H9 (cell line): Measurements from ENCODE around the gene TMEM187. TPM values are rescaled to one million over a fixed set of nuclear protein-coding genes. Genes with fewer than 3 reads are reported as not detected.

ENCODE experiments used
- DNase-seq: peaks from one replicate; pipeline ENCODE4 v3.0.0-alpha.2; 2017
- H2AFZ ChIP-seq: one replicate; pipeline ENCODE4 v1.6.1; 2013; ENCODE audit warnings: mild to moderate bottlenecking, low read length, control low read depth, moderate library complexity
- H2AK5ac ChIP-seq: 2 replicates; pipeline ENCODE4 v1.6.1; 2013; ENCODE audit warnings: low read length, control low read depth, mixed read lengths; ENCODE audit not compliant: insufficient read length
- H2BK120ac ChIP-seq: one replicate; pipeline ENCODE4 v1.6.1; 2013; ENCODE audit warnings: low read depth, mild to moderate bottlenecking, low read length, control low read depth, inconsistent platforms; ENCODE audit not compliant: poor library complexity, severe bottlenecking
- H2BK12ac ChIP-seq: 2 replicates; pipeline ENCODE4 v1.6.1; 2013; ENCODE audit warnings: low read length, control low read depth, mixed read lengths, low read depth; ENCODE audit not compliant: insufficient read length
- H2BK15ac ChIP-seq: 2 replicates; pipeline ENCODE4 v1.6.1; 2013; ENCODE audit warnings: low read depth, low read length, control low read depth
- H2BK20ac ChIP-seq: one replicate; pipeline ENCODE4 v1.6.1; 2013; ENCODE audit warnings: low read depth, mild to moderate bottlenecking, low read length, control low read depth, inconsistent platforms; ENCODE audit not compliant: poor library complexity, severe bottlenecking
- H2BK5ac ChIP-seq: 2 replicates; pipeline ENCODE4 v1.6.1; 2013; ENCODE audit warnings: low read length, control low read depth, mixed read lengths; ENCODE audit not compliant: insufficient read length
- H3K14ac ChIP-seq: 2 replicates; pipeline ENCODE4 v1.6.1; 2013; ENCODE audit warnings: low read length, control low read depth; ENCODE audit not compliant: insufficient read depth
- H3K18ac ChIP-seq: 2 replicates; pipeline ENCODE4 v1.6.1; 2013; ENCODE audit warnings: low read depth, mild to moderate bottlenecking, mixed read lengths, low read length, control low read depth; ENCODE audit not compliant: insufficient read length
- H3K23ac ChIP-seq: 2 replicates; pipeline ENCODE4 v1.6.1; 2013; ENCODE audit warnings: low read length, control low read depth, mixed read lengths, low read depth; ENCODE audit not compliant: insufficient read length
- H3K23me2 ChIP-seq: 2 replicates; pipeline ENCODE4 v1.6.1; 2013; ENCODE audit warnings: low read depth, mild to moderate bottlenecking, mixed read lengths, low read length, control low read depth; ENCODE audit not compliant: insufficient read length, poor library complexity, severe bottlenecking
- H3K27ac ChIP-seq: 2 replicates; pipeline ENCODE4 v1.5.1; 2013; ENCODE audit warnings: low read length, control low read depth, mixed read lengths, low read depth; ENCODE audit not compliant: insufficient read length
- H3K27me3 ChIP-seq: 2 replicates; pipeline ENCODE4 v1.6.1; 2013; ENCODE audit warnings: low read length, control low read depth, inconsistent platforms; ENCODE audit not compliant: insufficient read depth
- H3K4ac ChIP-seq: 2 replicates; pipeline ENCODE4 v1.6.1; 2013; ENCODE audit warnings: low read depth, mild to moderate bottlenecking, control low read depth, inconsistent platforms, low read length, moderate library complexity
- H3K4me1 ChIP-seq: 2 replicates; pipeline ENCODE4 v1.6.1; 2013; ENCODE audit warnings: low read length, control low read depth, inconsistent platforms; ENCODE audit not compliant: insufficient read depth
- H3K4me2 ChIP-seq: 2 replicates; pipeline ENCODE4 v1.6.1; 2013; ENCODE audit warnings: low read length, control low read depth, mixed read lengths; ENCODE audit not compliant: insufficient read length, insufficient read depth
- H3K56ac ChIP-seq: 2 replicates; pipeline ENCODE4 v1.6.1; 2013; ENCODE audit warnings: low read depth, mild to moderate bottlenecking, mixed read lengths, low read length, control low read depth; ENCODE audit not compliant: insufficient read length
- H3K79me1 ChIP-seq: 2 replicates; pipeline ENCODE4 v1.6.1; 2013; ENCODE audit warnings: low read depth, mild to moderate bottlenecking, moderate library complexity, low read length, control low read depth, inconsistent platforms; ENCODE audit not compliant: insufficient read depth, poor library complexity, severe bottlenecking
- H3K79me2 ChIP-seq: 2 replicates; pipeline ENCODE4 v1.6.1; 2013; ENCODE audit warnings: low read length, control low read depth, inconsistent platforms; ENCODE audit not compliant: insufficient read depth
- H3K9ac ChIP-seq: 2 replicates; pipeline ENCODE4 v1.6.1; 2013; ENCODE audit warnings: low read length, control low read depth, mixed read lengths; ENCODE audit not compliant: insufficient read length; ENCODE audit errors: extremely low read depth
- H3K9me3 ChIP-seq: one replicate; pipeline ENCODE4 v1.6.1; 2013; ENCODE audit warnings: low read depth, low read length, inconsistent platforms; ENCODE audit not compliant: control insufficient read depth
- H3T11ph ChIP-seq: one replicate; pipeline ENCODE4 v1.6.1; 2013; ENCODE audit warnings: mild to moderate bottlenecking, low read length, control low read depth, inconsistent platforms
- H4K20me1 ChIP-seq: one replicate; pipeline ENCODE4 v1.6.1; 2013; ENCODE audit not compliant: control insufficient read depth, insufficient read length, insufficient read depth
- H4K5ac ChIP-seq: 2 replicates; pipeline ENCODE4 v1.6.1; 2013; ENCODE audit warnings: low read depth, mild to moderate bottlenecking, mixed read lengths, low read length, control low read depth; ENCODE audit not compliant: insufficient read length
- H4K8ac ChIP-seq: replicated peaks from 2 replicates; pipeline ENCODE4 v1.6.1; 2013; ENCODE audit warnings: low read length, control low read depth, mixed read lengths, low read depth; ENCODE audit not compliant: insufficient read length
- H4K91ac ChIP-seq: 2 replicates; pipeline ENCODE4 v1.6.1; 2013; ENCODE audit warnings: low read depth, mild to moderate bottlenecking, moderate library complexity, mixed read lengths, low read length, control low read depth; ENCODE audit not compliant: insufficient read length
- H3K27ac Mint-ChIP-seq, 3 experiments: 2 replicates in 2 of 3; 3 replicates in 1 of 3; pipeline ENCODE4 v1.8.0; 2020 to 2021; ENCODE audit warnings: mixed read lengths in 3 of 3, mild to moderate bottlenecking in 1 of 3, moderate library complexity in 1 of 3
- H3K27me3 Mint-ChIP-seq: 2 replicates; pipeline ENCODE4 v1.8.0; 2021; ENCODE audit warnings: low read depth, mild to moderate bottlenecking, moderate library complexity, mixed read lengths
- H3K36me3 Mint-ChIP-seq, 3 experiments: 2 replicates in 2 of 3; 3 replicates in 1 of 3; pipeline ENCODE4 v1.8.0; 2020 to 2021; ENCODE audit warnings: low read depth in 3 of 3, mixed read lengths in 3 of 3; ENCODE audit not compliant: insufficient read depth in 1 of 3
- H3K4me1 Mint-ChIP-seq, 2 experiments: 2 replicates each; pipeline ENCODE4 v1.8.0; 2020; ENCODE audit warnings: mixed read lengths in 2 of 2
- H3K4me3 Mint-ChIP-seq, 2 experiments: 2 replicates in 1 of 2; 3 replicates in 1 of 2; pipeline ENCODE4 v1.8.0; 2020 to 2021; ENCODE audit warnings: mild to moderate bottlenecking in 2 of 2, mixed read lengths in 2 of 2, moderate library complexity in 1 of 2
- H3K9me3 Mint-ChIP-seq, 2 experiments: 2 replicates in 1 of 2; 3 replicates in 1 of 2; pipeline ENCODE4 v1.8.0; 2020; ENCODE audit warnings: mild to moderate bottlenecking in 2 of 2, mixed read lengths in 2 of 2, moderate library complexity in 1 of 2
- WGBS: extraction: QIAGEN DNeasy Blood & Tissue Kit; methylation state at CpG from one replicate; pipeline ENCODE4 v1.1.7; 2013; ENCODE audit warnings: missing lambda C conversion rate, low lambda C conversion rate, mixed read lengths; ENCODE audit not compliant: insufficient read length; ENCODE audit errors: extremely low coverage; 5-methylcytosine and 5-hydroxymethylcytosine counted together
- total RNA-seq: library from RNA; stranded (reverse); gene quantifications from 2 replicates; pipeline ENCODE4 v1.2.1, GENCODE V29; 2021
- TF ChIP-seq, protein P1 (sequence below): fragments of 200-600 bp; sonication (generic); conservative IDR thresholded peaks from 3 replicates; pipeline ENCODE4 v1.8.0; 2021; ENCODE audit warnings: antibody characterized with exemption, mild to moderate bottlenecking

The TMEM187 gene
- total RNA-seq, 1 experiment from 2014 or later, result 2.7 TPM

GRCh38 chrX:153957224-153957623 is 15.3 kb upstream of the TMEM187 start:
- H2AFZ ChIP-seq, result no peak overlapping the region
- H3K4me1 Mint-ChIP-seq, result peaks cover 0 to 6% of the 10 kb centered on the region in 2 experiments; a peak in 1 of 4 replicates
- no peak overlapping the region for H3K4ac ChIP-seq
- no peak overlapping the region for H4K91ac ChIP-seq
- H3K14ac ChIP-seq, result no peak overlapping the region
- H3K56ac ChIP-seq, result no peak overlapping the region
- H3K79me1 ChIP-seq, result no peaks in the 10 kb centered on the region
- no peak overlapping the region for H2BK12ac ChIP-seq
- no peaks in the 10 kb centered on the region for H4K20me1 ChIP-seq
- TF ChIP-seq, protein P1, sequence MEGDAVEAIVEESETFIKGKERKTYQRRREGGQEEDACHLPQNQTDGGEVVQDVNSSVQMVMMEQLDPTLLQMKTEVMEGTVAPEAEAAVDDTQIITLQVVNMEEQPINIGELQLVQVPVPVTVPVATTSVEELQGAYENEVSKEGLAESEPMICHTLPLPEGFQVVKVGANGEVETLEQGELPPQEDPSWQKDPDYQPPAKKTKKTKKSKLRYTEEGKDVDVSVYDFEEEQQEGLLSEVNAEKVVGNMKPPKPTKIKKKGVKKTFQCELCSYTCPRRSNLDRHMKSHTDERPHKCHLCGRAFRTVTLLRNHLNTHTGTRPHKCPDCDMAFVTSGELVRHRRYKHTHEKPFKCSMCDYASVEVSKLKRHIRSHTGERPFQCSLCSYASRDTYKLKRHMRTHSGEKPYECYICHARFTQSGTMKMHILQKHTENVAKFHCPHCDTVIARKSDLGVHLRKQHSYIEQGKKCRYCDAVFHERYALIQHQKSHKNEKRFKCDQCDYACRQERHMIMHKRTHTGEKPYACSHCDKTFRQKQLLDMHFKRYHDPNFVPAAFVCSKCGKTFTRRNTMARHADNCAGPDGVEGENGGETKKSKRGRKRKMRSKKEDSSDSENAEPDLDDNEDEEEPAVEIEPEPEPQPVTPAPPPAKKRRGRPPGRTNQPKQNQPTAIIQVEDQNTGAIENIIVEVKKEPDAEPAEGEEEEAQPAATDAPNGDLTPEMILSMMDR, result no peak
- H3K4me1 ChIP-seq, result no peaks in the 10 kb centered on the region
- no peak overlapping the region for H3K18ac ChIP-seq
- H2AK5ac ChIP-seq, result no peak overlapping the region
- no peaks in the 10 kb centered on the region for H3K27me3 ChIP-seq
- peak overlapping the region in 1 of 3 experiments; percentile 22; a peak in 1 of 7 replicates for H3K27ac Mint-ChIP-seq
- no peak overlapping the region for H2BK20ac ChIP-seq
- no peak overlapping the region for H3K9ac ChIP-seq
- no peak overlapping the region for H4K5ac ChIP-seq
- H3K9me3 Mint-ChIP-seq, result no peaks in the 10 kb centered on the region; a peak in 1 of 5 replicates
- no peak overlapping the region for H2BK5ac ChIP-seq
- no peak overlapping the region for H2BK15ac ChIP-seq
- H3K4me2 ChIP-seq, result no peak overlapping the region
- H2BK120ac ChIP-seq, result no peak overlapping the region
- no peak for DNase-seq
- no peak overlapping the region for H3T11ph ChIP-seq
- peaks cover 76 to 96% (median 90%) of the 10 kb centered on the region in 3 experiments for H3K36me3 Mint-ChIP-seq
- H3K4me3 Mint-ChIP-seq, result no peak overlapping the region
- no CpG with 5 or more reads among the region's 17 CpGs for WGBS
- H3K23me2 ChIP-seq, result no peaks in the 10 kb centered on the region
- H4K8ac ChIP-seq, result no peak overlapping the region
- H3K27me3 Mint-ChIP-seq, result no peaks in the 10 kb centered on the region
- no peaks in the 10 kb centered on the region for H3K79me2 ChIP-seq
- H3K27ac ChIP-seq, result no peak overlapping the region
- H3K23ac ChIP-seq, result no peak overlapping the region
- peaks cover 5% of the 10 kb centered on the region for H3K9me3 ChIP-seq
